ENCODE data around the gene KCND3.

Gene KCND3

DNA sequence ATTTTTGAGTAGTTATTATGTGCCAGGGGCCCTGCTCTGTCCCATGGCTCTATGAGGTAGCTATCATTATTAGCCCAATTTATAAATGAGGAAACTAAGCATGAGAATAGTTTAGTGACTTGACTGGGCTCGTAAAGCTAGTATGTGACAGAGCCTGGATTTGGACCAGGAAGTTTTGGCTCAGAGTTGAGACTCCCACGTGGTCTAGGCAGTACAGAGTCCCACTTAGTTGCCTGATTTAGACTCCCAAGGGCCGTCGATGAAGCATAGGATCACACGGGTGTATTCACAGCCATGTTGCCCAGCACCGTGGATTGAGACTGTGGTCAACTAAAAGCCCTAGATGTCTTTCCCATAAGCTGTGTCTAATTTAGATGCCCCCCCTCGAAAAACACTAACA is 152.1 kb downstream of the KCND3 start:
- DNase-seq: no peak

DNA sequence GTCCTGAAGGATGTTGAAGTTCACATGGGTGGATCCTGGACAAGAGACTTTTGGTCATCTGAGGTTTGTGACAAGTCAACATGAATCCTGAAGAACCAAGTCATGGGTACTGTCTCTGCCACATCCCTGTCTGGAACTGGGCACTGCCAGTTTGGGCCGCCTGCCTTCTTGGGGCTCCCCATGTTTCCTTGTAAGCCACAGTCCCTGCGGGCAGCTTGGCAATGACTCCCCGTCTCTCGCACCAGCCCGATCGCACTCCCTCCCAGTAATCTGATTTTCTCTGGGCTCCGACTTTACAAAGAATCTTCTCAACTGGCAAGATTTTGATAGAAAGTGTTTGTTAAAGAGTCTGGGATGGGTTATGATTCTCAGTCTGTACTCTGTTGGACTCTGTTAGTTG is 153.4 kb downstream of the KCND3 start:
- no peak for DNase-seq

DNA sequence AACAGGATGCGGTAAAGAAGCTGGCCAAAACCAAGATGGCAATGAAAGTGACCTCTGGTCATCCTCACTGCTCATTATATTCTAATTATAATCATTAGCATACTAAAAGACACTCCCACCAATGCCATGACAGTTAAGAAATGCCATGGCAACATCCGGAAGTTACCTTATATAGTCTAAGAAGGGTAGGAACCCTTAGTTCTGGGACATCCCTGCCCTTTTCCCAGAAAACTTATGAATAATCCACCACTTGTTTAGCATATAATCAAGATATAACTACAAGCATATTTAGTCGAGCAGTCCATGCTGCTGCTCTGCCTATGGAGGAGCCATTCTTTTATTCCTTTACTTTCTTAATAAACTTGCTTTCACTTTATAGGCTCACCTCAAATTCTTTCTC is 154.0 kb downstream of the KCND3 start:
- DNase-seq: no peak

DNA sequence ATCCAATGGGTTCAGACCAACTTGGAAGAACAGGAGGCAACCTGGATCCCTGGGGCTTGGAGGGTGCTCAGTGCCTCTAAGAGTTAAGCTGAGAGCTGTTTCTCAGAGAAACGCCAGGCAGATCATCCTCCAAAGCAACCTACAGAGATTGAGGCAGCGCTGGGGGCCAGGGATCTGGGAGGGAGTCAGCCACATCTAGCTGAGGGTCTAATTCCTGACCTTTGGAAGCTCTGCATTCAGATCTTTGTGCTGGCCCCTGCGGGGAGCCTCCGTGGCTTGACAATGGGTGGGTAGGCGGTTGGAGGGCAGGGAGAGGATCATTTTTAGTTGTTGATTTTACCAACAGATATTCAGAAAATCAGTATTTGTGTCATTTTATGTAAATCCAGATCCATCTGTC is 154.5 kb downstream of the KCND3 start:
- DNase-seq: no peak

DNA sequence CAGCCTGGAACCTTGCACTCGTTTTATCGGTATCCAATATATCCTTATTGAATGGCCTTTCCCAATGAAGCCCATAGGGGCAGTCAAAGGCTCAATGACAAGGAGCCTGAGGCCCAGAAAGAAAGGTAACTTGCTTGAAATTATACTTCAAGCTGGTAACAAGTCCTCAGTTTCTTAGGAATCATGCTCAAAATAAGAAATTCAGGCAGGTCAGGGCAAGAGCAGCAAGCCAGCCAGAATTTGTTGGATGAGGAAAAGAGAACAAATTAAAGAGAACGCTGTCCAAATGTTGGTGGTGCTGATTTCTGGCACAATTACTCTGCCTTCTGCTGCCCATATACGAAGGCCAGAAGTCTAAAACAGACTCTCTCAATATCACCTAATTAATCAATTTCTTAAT is 156.1 kb downstream of the KCND3 start:
- no peak for DNase-seq

DNA sequence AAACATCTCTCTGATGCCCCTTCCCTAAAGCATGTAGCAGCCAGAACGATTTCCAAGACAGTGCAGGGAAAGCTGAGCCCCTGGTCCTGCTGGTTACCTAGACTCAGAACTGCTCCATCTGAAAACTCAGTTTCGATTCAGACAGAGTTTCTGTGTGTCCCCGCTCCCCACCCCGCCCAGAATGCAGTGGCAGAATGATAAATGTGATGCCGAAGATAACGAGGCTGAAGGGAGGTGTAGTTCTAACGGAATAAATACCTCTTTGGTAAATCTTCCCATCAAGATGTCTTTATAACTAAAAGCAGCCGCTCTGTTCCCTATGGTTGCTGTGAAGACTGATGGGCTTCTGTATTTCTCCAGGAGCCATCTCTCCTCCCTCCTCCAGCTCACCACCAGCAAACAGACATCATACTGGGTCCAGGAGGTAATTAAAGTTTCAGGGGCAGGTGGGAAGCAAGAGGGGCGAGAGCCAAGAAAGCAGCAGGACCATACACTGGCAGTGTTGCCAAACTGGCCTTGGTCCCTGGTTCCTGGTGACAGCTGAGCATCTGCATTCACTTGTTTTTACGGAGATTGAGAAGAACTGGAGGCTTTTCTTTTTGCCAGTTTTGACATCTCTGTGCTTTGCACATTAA is 156.8 kb downstream of the KCND3 start:
- DNase-seq: no peak

DNA sequence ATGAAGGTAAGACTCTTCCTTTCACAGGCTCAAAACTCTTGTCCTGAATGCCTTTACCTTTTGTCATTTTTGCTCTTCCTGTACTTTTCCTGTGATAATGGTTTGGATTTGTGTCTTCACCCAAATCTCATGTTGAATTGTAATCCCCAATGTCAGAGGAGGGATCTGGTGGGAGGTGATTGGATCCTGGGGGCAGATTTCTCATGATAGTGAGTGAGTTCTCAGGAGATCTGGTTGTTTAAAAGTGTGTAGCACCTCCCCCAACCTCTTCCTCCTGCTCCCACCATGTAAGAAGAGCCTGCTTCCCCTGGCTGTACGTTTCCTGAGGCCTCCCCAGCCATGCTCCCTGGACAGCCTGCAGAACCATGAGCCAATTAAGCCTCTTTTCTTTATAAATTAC is 158.3 kb downstream of the KCND3 start:
- DNase-seq: no peak

DNA sequence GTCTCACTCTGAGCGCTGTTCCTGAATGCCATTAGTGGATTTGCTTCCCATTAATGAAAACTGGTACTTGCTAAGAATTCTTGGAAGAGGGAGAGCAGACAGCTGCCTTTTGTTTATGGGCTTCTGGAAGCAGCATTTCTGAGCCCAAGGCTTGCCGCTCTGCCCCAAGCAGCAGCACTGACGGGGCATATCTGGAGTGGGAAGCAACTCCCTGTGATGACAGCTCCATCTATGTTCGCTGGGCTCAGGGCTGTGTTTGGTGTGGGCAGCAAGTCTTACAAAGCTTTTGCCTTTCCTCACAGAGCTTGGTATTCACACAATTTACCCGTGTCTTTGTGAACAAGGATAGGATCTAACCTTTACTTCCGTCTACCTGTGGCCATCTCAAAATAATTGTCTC is 161.5 kb downstream of the KCND3 start:
- DNase-seq: no peak

DNA sequence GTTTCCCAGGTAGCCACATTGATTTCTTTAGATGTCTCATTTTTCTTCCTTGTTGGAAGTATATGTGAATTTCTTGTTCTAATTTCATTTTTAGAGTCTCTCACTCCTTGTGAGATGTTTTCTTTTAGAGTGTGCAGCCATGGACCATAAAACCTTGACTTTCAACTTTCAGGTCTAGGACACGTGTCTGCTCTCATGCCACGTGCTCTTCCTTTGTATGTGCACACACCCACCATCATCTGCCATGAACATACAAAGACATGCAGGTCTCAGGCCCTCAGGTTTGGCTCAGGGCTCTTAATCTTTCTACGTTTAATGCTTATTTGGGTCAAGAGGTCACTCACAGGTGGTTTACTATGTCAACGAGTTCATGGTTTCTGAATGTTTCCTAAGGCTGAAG is 163.2 kb downstream of the KCND3 start:
- DNase-seq: no peak

DNA sequence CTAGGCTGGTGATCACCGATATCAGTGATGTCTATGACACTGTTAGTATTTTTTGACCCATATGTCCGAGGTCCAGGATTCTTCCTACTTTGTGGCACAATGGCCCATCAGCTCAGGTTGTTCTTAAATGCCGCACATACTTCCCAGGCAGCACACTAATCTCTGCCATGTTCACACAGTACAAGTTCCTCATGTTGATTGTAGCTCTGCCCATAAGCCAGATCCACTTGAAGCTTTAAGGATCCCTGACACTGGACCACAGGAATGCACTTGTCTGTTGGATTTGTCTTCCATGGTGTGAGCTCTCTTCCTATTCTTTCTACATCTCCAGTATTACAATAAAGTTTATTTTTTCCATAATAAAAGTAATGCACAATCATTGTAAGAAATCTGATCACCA is 164.3 kb downstream of the KCND3 start:
- DNase-seq: peak; percentile 30 to 61

DNA sequence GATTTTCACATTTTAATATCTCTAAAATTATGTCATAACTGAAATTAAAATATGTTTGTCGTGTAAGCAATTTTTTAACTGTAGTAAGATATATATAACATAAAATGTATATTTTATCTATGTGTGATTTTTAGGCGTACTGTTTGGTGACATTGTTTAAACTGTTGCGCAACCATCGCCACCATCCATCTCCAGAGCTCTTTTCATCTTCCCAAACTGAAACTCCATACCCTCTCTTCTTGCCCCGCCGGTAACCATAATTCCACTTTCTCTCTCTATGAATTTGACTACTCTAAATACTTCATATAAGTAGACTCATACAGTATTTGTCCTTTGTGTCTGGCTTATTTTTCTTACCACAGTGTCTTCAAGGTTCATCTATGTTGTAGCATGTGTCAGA is 167.3 kb downstream of the KCND3 start:
- no peak for DNase-seq

DNA sequence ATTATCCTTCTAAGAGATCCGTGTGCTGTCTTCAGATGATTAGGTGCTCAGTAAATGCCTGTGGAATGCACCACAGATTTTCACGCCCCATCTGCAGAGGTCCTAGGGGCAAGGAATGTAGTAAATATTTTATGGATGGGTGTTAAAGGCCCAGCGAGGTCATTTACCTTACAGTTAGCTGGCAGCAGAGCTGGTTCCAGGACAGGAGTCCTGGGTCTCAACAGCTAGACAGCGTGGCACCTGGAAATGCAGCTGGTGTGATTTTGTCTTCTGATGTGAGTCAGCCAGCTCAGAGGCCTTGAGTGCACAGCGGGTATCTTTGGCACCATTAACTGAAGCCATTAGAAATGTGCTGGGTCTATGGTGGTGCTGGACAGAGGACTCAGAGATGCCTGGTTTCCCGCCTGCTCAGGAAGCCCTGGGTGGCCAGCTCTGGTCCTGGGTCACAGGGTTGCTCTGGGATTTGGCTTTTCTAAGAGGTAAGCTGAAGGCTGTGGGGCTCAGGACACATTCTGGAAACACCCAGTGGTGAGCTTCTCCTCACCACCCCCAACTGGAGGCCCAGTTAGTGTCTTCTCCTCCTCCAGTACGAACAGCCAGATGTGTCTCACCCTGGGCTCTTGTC is 168.2 kb downstream of the KCND3 start:
- DNase-seq: no peak

DNA sequence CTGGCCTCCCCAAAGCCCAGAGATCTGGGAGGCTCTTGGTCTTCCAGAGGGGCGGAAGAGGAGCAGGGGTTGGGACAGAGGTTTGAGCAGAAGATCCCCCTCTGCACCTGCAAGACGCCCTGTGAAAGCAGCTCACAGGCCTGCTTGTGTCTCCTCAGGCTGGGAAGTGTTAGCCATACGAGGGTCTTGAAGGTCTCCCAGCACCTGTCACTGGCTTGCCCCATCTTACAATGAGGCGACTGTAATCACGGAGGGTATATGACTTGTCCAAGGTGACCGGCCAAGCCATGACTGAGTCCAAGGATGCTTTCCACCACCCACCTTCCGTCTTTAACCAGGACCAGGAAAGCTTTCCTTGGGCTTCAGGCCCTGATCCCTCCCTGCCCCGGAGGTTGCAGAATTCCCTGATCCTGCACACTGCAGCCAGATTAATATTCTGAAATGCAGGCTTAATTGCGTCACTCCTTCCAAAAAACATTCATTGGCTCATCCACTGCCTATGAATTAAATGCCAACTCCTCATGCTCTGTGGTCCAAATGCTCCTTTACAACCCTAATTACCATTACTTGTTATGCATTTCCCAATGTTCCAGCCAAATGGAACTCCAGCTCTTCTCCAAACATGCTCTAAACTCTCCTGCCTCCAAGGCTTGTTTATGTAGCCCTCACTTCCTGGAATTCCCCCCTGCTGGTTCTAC is 169.8 kb downstream of the KCND3 start:
- DNase-seq: no peak

DNA sequence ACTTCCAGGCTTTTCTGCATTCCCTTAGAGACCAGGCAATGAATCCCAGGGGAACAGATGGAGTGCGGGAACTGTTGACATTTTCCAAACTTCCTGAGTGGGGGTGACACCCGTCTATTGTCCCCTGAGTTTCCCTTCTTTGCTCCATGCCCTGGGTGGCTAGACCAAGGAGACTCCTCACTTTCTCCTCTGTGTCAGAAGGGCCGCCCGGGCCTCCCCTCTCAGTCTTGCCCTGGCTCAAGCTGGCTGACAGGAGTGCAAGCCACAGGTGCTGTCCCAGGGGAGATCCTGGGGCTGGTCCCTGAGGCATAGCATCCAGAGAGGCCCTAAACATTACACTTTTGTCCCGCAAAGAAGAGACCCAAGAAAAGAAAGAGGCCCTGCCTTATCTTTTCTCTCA is 170.9 kb downstream of the KCND3 start:
- no peak for DNase-seq

DNA sequence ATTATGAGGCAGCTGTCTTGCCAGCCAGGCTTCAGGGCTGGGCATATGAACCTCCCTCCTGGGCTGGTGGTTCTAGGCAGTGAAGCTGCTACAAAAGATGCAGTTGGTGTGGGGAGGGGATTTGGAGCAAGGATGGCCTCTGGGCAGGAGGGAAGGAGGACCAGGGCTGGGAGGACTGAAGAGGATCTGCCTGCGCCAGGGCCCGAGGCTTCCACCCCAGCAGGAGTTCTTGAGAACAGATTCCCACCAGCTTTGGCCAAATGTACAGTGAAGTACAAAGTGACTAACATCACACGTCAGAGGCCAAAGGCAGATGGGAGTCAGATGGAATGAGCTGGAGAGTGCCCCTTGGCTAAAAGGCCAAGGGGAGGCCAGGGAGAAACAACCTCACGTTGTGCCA is 171.4 kb downstream of the KCND3 start:
- DNase-seq: no peak

DNA sequence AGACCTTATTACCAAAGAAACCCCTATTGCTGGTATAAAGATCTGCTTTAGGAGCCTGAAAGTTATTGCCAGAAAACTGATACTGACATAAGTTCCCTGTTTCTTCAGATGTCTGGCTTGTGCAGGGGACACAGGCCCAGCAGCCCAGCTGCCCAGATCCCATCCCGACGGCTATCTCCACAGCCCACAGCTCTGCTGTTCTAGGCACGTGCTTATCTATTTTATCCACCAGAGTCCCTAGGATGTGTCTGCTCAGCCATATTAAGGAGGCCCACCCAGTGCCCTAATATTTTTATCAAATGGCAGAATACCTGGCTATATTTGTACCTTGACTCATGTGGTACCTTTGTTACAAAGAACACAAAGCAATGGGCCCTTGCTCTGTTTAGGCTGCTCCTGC is 174.8 kb downstream of the KCND3 start:
- DNase-seq: no peak

DNA sequence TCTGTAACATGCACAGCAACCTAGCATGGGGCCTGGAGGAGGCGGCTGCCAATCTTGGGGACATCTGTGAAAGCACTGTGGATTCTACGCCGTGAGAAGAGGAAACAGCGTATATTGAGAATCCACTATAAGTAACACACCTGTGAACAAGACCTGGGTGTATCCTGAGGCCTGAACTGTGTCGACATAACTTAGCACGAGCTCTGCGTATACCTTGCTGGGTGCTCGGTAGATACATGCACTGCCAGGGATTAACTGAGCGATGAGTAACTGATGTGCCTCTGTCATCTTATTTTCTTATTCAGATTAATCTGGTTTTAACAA is 175.2 kb downstream of the KCND3 start:
- no peak for DNase-seq

DNA sequence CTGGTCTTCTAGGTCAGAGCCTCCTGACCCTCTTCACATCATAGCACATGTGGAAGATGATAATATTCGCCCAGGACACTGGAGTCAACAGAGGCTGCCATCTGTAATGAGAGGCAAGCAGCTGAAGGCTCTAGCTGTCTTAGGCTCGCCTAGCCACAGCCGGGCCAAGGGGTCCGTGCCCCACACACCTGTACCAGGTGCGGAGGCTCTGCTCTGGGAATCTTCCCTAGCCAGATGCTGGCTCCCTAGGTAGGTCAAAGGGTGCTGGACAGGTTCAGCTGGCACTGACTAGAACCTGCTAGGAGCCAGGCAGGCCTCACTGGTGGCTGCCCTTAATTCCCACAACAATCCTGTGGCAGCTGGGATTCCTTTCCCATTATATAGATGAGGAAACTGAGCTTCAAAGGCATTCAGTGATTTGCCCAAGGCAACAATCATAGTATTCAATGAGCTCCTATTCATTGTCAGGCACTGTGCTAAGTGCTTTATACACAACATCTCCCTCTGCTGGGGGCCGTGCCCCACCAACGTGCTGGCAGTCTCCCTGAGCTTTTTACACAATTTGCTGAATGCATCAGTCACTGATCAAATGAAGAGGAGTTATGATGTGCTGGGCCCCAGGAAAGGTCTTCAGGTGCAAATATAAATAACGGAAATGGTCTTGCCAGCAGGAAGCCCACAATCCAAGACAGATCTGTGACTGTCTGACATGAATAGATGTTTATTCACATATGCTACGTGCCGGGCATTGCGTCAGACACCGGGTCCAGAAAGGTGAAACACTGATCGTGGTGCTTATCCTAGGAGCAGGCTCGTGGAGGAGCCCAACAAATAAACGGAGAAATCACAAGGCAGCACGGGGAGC is 175.8 kb downstream of the KCND3 start:
- DNase-seq: no peak

DNA sequence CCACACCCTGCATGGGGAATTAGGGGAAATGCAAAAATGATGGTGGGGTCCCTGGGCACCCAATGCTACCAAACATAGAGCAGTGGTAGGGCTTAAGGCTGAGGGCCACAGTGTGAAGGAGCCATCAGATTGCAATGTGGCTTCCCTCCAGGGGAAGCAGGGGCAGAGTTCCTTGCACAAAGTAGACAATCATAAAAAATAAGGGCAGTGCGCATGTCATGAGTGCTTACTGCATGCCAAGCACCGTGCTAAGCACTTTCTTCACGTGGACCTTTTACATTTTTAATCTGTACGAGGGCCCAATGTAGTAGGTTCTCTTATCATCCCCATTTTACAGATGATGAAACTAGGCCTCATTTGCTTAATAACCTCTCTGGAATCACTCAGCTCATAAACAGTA is 177.2 kb downstream of the KCND3 start:
- no peak for DNase-seq

DNA sequence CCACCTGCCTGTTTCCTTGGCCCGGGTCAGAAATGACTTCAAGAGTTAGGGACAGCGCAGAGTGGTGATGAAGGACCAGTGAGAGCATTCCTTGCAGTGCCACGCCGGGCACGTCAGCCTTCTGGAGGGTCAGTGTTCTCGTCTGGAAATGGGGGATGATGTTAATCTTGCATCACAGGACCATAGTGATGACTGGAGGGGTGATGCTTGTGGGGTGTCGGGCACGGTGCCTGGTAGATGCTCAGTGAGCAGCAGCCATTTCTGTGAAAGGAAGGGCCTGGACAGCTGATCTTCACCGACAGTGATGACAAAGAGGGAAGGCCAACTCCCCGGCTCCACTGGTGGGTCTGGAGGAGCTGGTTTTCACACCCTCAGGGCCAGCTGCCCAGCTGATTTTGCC is 177.6 kb downstream of the KCND3 start:
- no peak for DNase-seq

DNA sequence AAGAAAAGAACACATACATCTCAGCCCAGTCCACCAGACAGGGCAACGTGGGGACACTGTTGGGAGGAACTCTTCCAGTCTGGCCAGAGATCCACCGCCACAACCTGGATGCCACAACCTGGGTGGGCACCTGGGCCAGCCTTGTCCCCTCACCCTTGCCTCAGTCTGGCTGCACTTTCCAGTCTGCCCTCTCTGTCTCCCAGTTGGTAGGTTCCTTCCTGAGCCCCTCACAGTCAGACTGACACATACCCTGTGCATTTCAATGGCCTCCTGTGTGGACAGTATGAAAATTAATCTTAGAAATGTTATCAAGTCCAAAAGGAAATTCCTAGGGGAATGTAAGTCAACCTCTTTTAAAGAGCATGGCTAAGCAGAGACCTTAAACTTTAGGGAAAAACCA is 184.2 kb downstream of the KCND3 start:
- DNase-seq: no peak

DNA sequence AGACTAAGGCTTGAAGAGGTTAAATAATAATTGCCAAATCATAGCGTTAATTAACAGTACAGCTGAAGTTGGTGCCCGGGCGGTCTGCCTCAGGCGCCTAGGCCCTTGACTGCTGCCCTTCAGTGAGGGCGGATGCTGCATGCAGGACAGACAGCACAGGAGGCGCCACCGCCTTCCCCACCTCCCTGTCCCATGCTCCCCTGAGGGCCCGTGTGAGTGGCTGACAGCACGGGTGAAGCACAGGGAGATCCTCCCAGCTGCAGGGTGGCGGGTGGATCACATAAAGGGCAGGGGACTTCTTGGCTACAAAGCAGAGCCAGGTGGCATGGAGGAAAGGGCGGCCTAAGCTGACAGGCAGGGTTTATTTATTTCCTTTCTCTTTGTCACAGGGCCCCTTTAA is 184.7 kb downstream of the KCND3 start:
- peak in 1 of 2 experiments; percentile 7 for DNase-seq

DNA sequence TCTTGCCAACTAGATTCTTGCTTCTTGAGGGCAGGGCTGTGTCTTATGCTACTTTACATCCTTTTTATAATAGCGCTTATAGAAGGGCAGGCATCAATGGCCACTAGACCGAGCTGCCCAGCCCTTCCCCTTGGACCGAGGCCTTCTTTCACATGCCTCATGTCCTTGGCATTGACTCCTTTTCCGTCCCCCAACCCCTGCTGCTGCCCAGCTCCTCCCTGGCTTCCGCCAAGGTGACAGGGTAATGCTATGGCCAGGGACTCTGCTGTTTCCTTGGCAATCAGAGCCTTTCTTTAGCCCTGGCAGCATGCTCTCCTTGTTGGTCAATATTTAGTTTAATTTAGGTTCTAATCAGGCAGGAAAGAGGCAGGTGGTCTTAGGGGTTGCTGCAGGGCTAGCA is 185.5 kb downstream of the KCND3 start:
- no peak for DNase-seq

DNA sequence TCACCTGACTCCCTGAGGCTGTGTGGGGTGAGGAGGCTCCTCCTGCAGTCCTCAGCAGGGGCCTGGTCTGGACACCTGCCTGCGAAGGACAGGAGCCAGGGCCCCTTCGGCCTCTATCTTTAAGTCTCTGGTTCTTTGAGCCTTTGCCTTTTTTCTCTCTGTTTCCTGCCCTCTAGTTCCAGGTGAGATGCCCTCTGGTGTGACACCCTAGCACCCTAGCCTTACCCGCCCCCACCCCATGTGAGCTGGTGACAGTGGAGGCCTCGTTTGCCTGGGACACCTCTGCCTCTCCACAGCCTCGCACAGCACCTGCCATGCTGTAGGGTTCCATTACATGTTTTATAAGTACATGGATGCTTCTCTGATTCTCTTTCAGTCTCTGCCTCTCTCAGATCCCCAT is 186.5 kb downstream of the KCND3 start:
- no peak for DNase-seq
